GM19372 (cell line): ENCODE measurements around the gene TCEANC2.

Source experiments
- ATAC-seq: cut with Tn5 transposase; IDR thresholded peaks from one replicate; pipeline ENCODE4 v1.9.1; 2021; ENCODE audit warnings: mild to moderate bottlenecking, low read depth, moderate library complexity; ENCODE audit not compliant: unreplicated experiment

TCEANC2 gene

DNA sequence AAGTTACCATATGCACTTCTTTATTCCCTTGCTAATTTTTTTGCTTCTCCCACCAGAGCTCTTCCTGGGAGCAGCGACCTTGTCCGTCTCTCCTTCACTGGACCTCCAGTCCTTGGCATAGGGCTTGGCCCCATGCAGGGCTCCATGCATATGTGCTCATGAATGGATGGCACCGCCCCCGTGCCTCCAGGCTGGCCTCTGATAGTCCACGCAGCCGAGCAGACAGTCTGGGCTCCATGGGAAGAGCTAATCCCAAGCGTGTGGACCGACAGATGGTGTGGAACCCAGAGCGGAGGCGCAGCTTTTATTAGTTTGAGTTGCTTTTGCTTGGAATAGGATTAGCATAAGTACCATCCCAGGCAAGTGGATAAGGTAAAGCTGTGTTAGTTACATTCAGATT, 57.6 kb downstream of the TCEANC2 start:
- no peak for ATAC-seq

GRCh38 chr1:54111624-54112023, 58.2 kb downstream of the TCEANC2 start:
- ATAC-seq, result no peak

- no peak for ATAC-seq
These were observed 58.6 kb downstream of the TCEANC2 start for GRCh38 chr1:54112027-54112426.

GRCh38 chr1:54112705-54113368, 59.4 kb downstream of the TCEANC2 start:
- no peak for ATAC-seq

- no peak for ATAC-seq
These were observed 60.6 kb downstream of the TCEANC2 start for GRCh38 chr1:54114001-54114400.

GRCh38 chr1:54114955-54115354, 61.5 kb downstream of the TCEANC2 start:
- no peak for ATAC-seq

GRCh38 chr1:54115520-54115919, 62.1 kb downstream of the TCEANC2 start:
- no peak for ATAC-seq

- no peak for ATAC-seq
These were observed 64.6 kb downstream of the TCEANC2 start for GRCh38 chr1:54117815-54118563.

GRCh38 chr1:54118704-54119103, 65.3 kb downstream of the TCEANC2 start:
- ATAC-seq, result no peak

- ATAC-seq, result no peak
These were observed 66.8 kb downstream of the TCEANC2 start for GRCh38 chr1:54120018-54120697.

- ATAC-seq, result no peak
These were observed 67.5 kb downstream of the TCEANC2 start for GRCh38 chr1:54120698-54121481.

DNA sequence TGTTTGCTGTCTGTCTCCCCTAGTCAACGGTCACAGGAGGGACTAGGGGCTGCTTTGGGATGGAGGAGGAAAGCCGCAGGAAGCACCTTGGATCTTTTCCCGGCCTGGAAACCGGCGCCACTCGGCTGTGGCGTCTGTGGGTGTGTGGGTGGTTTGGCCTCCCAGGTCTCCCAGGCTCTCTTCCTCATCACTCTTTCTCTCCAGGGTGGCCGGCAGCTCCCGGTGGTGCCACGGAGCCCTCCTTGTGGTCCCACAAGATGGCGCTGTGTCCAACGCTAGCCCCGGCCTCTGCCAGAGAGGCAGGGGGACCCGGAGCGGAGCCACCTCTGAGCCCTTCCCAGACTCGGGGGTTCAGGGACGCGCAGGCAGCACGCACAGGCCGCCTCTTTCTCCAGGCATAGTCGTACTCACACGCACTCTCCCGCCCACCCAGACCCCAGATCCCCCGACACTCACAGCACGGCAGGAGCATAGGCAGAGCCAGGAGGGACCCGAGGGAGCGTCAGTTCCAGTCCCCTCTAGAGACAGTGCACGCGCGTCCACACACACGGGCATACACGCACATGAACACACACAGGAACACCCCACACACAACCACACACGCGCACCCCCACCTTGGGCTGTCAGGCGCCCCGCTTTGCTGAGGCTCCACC, 68.2 kb downstream of the TCEANC2 start:
- ATAC-seq, result no peak

GRCh38 chr1:54122135-54122751, 68.8 kb downstream of the TCEANC2 start:
- ATAC-seq, result no peak

DNA sequence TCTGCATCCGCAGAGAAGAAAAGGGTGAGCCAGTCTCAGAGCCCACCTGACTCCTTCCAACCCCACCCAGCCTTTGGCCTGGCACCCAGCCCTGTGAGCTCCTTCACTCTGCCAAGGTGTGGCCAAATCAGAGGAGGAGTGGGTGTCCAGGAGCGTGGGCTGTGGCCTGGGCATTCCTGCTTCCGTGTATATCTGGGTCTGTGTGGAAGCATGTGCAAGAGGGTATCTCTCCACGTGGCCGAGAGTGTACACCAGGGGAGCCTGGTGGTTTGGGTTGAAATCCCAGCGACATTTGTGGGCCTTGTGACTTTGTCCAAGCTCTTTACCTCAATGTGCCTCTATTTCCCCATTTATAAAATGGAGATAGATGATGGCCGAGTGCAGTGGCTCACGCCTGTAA, 69.6 kb downstream of the TCEANC2 start:
- ATAC-seq, result no peak

GRCh38 chr1:54124472-54124871, 71.1 kb downstream of the TCEANC2 start:
- no peak for ATAC-seq

- no peak for ATAC-seq
These were observed 71.5 kb downstream of the TCEANC2 start for GRCh38 chr1:54124906-54125305.

DNA sequence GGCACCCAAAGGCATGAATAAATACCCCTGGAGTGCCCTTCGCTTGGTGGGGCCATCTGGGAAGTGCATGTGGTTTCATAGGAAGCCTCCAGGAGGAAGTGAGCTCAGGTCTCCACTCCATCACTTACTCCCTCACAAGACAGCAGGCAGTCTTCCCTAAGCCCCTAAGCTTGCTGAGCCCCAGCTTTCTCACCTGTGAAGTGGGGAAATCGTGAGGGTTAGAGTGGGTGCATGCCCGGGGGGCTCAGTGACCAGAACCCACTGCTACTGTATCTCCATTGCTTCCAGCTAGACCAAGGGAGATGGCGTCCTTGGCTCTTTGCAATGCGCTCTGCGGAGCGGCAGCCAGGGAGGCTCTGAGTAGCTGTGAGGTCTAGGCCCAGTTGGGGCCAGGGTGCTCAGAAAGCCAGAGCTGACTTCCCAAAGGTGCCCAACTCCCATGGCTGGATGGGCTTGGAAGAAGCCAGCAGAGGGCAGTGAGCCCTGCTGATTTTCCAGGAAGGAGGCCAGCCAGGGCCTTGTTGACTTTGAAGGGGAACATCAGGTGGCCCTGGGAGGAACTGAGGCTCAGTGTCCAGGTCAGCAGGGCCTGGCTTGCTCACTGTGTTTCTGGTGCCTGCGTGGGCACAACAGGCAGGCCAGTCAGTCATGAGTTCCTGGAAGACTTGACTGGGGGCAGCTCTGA, 72.1 kb downstream of the TCEANC2 start:
- ATAC-seq, result no peak

DNA sequence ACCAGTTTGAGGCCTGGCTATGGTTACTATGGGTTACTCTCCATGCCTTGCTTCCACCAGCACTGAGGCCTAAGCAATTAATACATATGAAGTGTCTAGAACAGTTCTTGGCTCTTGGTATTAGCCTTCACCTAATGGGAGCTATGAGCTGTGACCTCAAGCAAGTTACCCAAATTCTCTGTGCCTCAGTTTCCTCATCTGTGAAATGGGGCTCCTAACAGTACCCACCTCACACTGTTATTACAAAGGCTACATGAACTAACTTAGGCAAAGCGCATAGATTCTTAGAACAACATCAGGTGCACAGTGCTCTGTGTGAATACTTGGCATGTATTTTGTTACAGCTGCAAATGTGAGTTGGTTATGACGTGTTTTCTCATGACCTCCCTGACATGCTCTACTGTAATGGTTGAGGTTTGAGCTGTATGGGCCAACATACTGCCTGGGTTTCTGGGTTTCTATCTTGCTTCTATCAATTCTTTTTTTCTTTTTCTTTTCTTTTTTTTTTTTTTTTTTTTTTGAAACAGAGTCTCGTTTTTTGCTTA, 72.9 kb downstream of the TCEANC2 start:
- no peak for ATAC-seq
